HG03139 (cell line): ENCODE measurements around the gene CCDC194.

Source experiments
- ATAC-seq: cut with Tn5 transposase; IDR thresholded peaks from one replicate; pipeline ENCODE4 v1.9.1; 2021; ENCODE audit not compliant: unreplicated experiment

Gene CCDC194

DNA sequence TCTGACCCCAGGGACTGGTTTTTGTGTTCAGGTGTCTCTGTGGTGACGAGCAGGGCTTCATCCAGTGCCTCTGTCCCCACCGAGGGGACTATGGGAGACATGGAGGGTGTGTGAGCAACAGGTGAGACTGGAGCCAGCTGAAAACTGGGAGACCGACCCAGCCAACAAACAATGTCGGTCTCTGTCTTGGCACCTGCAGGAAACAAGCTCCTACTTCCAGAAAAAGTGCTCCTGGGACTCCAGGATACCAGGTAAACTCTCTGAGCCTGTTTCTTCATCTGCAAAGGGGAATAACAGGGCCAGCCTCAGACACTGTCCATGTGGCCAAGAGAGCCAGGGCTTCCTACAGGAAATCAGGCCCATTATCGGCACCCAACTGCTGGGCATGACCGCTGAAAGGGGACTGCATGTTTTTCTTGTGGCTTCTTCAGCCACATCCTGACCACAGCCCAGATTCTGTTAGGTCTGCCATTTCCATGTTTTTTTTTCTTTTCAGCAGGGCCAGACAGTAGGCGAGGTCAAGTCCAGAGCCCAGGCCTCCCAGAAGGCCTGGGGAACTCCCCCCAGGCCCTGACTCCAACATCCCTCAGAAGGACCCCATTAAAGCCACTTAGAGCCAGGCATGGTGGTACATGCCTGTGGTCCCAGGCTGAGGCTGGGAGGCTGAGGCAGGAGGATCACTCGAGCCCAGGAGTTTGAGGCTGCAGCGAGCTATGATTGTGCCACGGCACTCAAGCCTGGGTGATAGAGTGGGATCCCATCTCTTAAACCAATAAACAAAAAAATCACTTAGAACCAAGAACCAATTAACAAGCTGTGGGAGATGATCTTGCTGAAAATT lies 12.3 kb upstream of the CCDC194 start:
- ATAC-seq, result no peak

- ATAC-seq, result peak; percentile 62
Measured at GRCh38 chr19:17405250-17406045, 11.5 kb upstream of the CCDC194 start, which contains the start of gene BST2. TSS of gene BST2 (minus strand) at chr19:17405630. CDS start at chr19:17405575, 55 bp downstream.

- ATAC-seq, result no peak
Measured at GRCh38 chr19:17404621-17405249, 10.7 kb upstream of the CCDC194 start.

DNA sequence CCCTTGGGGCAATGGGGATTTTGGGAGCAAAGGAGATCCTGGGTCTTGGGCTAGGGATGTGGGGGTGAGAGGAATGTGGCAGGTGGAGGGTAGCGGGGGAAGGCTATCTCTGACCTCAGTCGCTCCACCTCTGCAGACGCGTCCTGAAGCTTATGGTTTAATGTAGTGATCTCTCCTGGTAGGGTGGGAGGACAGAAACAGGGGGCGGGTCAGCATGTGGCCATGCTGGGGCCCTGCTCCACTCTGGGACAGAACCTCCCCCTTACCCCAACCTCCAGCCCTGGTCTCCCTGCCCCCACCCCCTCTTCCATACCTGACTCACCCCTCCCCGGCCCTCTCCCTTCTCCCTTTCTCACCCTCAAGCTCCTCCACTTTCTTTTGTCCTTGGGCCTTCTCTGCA lies 10.0 kb upstream of the CCDC194 start:
- no peak for ATAC-seq

- no peak for ATAC-seq
Measured at GRCh38 chr19:17402982-17403855, 9.2 kb upstream of the CCDC194 start.

- ATAC-seq, result no peak
Measured at GRCh38 chr19:17401628-17402027, 7.6 kb upstream of the CCDC194 start.

GRCh38 chr19:17398902-17399527 lies 5.0 kb upstream of the CCDC194 start:
- ATAC-seq, result no peak

DNA sequence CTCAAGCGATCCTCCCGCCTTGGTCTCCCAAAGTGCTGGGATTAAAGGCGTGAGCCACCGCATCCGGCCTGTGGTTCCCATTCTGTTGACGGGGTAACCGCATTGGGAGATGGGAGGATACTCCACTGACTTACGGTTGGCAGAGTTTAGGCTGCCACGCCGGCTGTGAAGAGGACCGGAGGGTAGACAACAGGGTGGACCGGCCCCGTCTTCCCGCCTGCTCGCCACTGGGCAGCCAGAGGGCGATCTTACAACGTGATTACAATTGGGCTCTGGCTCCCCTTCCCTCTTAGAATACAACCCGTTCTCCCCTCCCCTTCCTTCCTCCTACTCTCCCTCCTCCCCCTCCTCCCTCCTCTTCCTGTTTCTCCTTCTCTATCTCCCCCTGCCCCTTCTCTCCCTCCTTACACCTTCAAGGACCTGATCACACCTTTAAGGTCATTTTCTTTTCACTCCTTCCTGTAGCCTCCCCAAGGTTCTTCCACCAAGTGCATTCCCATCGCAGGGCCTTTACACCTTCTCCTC lies 957 bp upstream of the CCDC194 start:
- ATAC-seq, result no peak

GRCh38 chr19:17393002-17393401 lies 994 bp downstream of the CCDC194 start:
- ATAC-seq, result no peak

DNA sequence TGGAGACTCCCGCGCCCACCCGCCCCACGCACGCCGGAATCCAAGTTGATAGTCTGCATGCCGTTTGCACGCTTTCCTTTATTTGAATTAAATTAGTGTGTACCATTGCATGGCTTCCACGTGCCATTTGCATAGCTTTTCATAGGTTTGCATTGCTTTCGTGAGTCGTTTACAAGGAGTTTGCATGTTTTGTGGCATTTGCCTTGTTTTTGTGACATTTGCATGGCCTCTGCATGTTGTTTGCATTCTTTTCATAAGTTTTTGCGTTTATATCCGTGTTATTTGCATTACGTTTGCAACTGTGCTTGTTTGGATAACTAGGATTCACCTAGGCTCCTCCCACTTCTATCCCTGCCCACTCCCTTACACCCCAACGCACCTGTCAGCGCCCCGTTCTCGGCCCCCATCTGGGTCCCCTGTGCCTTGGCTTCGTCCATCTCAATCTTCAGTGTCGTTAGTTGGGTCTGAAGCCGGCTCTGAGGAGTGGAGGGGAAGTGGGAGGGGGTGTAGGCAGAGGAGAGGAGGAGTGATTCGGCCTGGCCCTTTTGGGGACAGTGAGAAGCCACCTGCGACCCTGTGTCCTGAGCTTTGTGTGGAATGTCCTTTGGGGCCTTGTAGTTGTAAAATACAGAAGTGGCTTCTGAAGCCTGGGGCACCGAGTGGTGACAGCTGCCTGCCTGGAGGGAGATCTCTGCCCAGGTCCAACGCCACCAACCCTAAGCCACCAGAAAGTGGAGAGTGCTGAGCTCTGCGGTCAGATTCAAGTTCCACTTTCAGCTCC lies 2.4 kb downstream of the CCDC194 start:
- ATAC-seq, result no peak

- peak; percentile 77 for ATAC-seq
Measured at GRCh38 chr19:17390665-17391370, 3.2 kb downstream of the CCDC194 start.

DNA sequence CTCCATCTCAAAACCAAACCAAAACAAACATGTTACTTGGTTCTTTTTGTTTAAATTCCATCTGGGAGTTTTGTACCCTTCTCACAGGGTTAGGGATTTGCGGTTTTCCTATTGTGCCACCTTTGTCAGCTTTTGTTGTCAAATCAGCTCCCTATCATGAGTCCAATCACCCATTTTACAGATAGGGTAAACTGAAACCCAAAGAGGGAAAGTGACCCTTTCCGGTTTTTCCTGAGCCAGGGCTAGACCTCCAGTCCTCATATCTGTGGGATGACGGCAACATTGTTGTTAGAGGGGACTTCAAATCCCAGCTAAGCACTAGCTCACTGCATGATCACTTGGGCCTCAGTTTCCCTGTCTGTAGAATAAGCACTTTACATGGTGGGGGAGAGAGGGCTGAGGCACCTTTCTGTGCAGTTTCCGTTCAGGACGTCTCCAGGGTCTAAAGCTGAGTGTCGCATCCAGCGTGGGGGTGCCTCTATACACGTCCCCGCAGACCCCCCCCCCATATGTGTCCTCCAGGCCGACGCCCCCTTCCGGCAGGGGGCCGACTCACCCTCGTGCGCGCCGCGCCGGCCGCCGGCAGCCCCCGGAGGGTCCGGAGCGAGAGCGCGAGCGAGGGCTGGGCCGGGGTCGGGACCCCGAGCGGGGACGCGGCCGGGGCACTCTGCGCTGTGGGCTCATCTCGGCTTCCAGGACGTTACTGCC lies 3.9 kb downstream of the CCDC194 start:
- no peak for ATAC-seq

DNA sequence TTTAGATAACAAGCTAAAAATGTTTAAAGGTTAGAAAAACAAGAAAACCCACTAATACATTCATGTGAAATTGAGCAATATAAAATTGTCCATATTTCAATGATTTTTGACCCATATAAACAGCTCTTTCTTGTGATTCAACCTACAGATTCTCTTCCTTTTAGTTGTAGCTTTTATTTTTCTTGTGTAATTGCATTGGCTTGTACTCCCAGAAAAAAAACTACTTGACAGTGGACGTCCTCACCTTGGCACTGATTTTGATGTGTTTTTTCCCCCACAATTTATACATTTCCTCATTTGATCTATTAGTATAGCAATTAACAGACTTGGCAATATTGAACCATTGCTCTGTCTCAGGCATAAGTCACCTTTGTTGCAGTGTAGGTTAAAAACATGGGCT lies 4.7 kb downstream of the CCDC194 start:
- ATAC-seq, result no peak

DNA sequence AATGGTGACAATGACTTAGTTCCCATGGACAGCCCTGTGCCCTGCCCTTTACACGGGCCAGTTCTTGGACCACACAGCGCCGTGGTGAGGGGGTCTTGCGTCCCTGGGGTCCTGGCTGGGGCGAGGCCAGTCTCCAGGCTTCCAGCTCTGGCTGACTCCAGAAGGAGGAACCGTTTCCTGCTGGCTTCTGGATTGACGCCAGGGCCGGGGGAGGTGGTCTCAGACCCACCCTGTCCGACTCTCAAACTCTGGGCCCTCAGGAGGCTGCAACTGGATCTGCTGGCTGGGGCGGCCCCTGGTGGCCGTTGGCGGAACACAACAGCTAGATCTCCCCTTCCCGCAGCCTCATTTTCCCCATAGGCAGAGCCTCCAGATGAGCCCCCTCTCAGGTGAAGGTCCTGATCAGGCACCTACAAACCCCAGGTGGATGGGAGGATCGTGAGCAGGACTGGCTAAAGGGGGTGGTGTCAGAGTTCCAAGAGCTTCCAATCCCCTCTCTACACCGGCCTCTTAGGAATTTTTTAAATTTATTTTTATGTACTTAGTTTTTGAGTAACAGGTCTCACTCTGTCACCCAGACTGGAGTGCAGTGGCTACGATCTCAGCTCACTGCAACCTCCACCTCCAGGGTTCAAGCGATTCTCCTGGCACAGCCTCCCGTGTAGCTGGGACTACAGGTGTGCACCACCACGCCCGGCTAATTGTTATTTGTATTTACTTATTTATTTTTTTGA lies 8.0 kb downstream of the CCDC194 start:
- ATAC-seq, result no peak

- no peak for ATAC-seq
Measured at GRCh38 chr19:17380426-17381138, 13.4 kb downstream of the CCDC194 start.

GRCh38 chr19:17379221-17379631 lies 14.8 kb downstream of the CCDC194 start:
- ATAC-seq, result no peak

DNA sequence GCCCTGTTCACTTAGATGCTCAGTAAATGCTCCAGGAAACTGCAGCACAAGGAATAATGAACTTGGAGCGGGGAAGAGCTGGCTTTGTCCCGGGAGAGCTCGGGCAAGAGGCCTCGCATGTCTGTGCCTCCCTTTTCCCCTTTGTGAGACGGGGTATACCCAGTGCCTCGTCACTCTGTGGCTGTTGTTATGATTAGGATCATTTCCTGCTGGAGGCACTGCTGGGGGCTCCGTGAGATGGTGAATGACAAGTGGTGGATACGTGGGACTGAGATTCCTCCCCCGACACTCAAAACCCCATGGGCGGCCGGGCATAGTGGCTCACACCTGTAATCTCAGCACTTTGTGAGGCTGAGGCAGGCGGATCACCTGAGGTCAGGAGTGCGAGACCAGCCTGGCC lies 15.7 kb downstream of the CCDC194 start:
- ATAC-seq, result no peak
